GM21526 (cell line): ENCODE data around the gene AGRN.
"Not testable (repeated sequence)": the region's sequence is repeated elsewhere in the genome, so short reads cannot be mapped to it uniquely, and the experiment has no call there.

Experiments
- ATAC-seq: cut with Tn5 transposase; IDR thresholded peaks from one replicate; pipeline ENCODE4 v1.9.1; 2021; ENCODE audit warnings: moderate library complexity; ENCODE audit not compliant: unreplicated experiment, low FRiP score

The AGRN gene

DNA sequence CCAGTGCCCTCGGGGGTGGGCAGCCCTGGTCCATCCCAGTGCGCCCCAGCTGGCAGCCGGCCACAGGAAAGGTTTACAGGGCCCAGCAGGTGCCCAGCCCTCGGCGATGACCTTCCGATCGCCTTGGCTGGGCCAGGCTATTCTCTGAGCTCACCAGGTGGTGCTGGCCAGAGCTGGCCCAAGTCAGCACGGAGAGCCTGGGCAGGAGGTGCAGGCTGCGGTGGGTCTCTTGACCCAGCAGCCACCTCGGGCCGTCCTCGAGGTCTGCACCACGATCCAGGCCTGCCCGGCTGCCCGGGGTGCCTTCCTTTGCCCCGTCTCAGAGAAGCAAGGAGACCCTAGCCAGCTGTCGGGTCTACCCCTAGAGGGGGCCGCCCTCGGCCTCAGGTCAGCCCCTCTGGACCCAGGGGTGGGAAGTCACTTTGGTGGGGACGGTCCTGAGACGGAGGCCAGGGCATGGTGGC is 38.4 kb upstream of the AGRN start:
- no peak for ATAC-seq

DNA sequence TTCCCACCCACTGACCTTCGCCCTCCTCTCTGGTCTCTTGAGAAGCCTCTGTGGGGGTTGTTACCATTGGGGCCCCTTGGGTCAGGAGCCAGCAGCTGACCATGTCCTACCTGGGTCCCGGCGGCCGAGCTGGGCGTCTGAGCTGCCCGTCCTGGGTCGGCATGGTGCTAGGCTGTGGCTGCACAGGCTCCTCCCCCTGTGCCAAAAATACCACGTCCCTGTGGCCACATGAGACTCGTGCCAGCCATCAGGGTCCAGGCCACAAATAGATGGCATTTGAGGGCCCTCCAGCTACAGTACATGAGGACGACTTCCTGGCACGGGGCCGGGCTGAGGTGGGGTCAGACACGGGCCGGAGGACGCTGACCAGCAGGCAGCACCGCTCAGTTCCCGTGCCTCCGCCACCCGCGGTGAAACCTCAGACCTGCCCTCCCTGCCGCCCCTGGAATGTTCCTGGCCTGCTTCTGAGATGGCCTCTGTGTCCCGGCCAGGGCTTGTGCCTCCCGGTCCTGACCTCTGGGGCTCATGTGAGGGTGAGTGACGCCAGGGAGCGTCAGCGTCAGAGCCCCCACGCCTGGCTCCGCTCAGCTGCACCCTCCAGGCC is 37.9 kb upstream of the AGRN start, which contains the start of gene PERM1:
Gene PERM1 (minus strand): TSS at position 139 of the 604 bp plus-strand sequence. CDS start 1,064 bp downstream, outside the sequence.
- ATAC-seq: no peak

DNA sequence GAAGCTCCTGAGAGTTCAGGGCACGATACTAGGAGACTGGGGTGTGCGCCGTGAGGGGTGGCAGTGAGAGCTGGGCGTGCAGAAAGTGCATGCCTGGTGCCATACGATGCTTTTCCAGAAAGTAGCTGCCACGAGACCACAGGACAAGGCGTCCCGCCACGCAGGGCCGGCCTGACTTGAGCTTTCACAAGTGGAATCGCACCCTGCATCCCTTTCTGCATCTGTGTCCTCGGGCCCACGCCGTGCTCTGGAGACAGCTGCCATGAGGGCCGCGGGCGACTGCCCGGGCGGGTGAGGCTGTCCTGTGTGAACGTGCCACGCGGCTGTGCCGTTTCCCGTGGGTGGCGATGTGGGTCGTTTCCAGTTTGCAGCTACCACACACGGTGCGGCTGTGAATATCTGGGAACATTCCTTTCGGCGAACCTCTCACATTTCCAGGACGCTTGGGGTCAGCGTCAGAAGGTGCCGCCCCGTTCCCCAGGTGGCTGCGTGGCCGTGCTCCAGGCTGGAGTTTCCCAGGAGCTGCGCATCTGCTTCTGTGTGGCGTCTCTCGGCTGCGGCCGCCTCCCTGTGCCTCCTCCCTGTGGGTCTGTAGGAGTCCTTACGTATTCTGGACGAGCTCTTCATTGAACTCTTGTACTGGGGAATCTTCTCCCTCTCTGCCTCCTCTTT is 37.0 kb upstream of the AGRN start:
- no peak for ATAC-seq

DNA sequence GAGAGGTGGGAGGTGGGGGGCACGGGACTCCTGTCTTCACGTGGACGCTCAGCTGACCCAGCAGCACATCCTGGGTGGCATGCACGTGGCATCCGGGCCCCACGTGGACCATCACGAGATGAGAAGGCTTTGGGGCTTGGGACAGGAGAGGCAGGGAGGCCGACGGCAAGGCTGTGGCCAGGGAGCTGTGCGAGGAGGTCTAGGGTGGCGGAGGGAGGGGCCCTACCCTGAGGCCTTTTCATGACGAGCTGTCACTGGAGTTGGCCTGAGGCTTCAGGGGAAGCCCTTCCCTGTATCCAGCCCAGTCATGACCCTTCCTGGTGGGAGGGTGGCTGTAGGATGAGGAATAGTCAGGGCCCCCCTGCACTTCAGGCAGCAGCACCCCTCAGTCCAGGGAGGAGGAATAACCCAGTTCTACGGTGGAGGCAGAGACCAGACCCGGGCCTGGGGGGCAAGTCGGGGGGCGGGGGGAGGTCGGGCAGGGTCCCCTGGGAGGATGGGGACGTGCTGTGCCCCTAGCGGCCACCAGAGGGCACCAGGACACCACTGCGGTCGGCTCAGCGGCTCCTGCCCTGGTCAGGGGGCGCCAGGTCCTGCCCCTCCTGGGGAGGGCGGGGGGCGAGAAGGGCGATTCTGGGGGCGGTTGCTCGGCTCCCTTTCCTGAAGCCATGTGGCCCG is 36.0 kb upstream of the AGRN start:
- ATAC-seq: no peak

DNA sequence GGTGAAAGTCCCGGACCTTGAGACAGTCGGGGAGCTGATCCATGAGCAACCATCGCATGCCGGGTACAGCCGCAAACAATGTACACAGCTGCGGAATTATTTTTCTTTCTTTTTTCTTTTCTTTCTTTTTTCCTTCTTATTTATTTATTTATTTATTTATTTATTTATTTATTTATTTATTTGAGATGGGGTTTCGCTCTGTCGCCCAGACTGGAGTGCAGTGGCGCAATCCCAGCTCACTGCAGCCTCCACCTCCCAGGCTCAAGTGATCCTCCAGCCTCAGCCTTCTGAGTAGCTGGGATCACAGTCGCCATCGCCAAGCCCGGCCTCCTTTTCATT is 35.5 kb upstream of the AGRN start:
- no peak for ATAC-seq

DNA sequence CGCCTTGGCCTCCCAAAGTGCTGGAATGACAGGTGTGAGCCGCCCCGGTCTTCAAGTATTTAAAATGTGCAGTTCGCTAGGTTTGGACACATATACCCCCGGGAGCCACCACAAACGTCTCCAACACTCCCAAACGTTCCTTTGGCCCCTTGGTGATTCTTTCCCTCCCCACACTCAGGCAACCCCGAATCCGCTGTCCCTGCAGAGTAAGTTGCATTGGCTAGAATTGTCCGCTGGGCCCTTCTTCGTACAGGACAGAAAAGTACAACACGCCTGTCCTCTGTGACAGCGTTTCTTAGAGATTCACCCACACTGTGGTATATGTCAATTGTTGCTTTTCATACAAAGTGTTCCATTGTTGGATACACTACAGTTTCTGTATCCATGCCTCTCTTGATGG is 34.8 kb upstream of the AGRN start:
- ATAC-seq: no peak

DNA sequence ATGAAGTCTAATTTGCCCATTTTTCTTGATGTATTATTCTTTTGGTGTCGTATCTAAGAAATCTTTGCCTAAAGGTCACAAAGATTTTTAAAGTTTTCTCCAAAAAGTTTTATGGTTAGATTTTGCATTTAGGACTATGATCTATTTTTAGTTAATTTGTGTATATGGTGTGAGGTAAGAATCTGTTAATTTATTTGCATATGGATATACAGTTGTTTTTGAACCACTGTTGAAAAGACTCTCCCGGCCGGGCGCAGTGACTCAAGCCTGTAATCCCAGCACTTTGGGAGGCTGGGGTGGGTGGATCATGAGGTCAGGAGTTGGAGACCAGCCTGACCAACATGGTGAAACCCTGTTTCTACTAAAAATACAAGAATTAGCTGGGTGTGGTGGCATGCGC is 31.9 kb upstream of the AGRN start:
- not testable (repeated sequence) for ATAC-seq

DNA sequence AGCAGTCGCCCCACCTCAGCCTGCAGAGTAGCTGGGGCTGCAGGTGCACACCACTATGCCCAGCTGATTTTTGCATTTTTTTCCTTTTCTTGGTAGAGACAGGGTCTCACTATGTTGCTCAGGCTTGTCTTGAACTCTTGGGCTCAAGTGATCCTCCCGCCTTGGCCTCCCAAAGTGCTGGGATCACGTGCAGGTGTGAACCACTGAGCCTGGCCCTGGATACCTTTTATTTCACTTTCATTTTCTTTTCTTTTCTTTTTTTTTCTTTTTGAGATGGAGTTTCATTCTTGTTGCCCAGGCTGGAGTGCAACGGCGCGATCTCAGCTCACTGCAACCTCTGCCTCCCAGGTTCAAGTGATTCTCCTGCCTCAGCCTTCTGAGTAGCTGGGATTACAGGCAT is 28.6 kb upstream of the AGRN start:
- ATAC-seq: not testable (repeated sequence)

DNA sequence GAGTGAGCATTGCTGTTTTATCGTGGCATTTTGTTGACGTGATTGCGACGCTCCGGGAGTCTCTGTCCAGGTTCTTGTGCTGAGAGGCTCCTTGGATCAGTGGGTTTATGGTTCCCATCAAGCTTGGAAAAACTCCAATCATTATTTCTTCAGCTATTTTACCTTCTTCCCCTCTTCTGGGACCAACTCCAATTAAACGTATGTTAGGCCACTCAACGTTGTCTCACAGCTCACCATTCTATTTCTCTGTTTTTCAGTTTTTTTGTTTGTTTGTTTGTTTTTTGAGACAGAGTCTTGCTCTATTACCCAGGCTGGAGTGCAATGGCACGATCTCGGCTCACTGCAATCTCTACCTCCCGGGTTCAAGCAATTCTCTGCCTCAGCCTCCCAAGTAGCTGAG is 28.0 kb upstream of the AGRN start:
- ATAC-seq: no peak

DNA sequence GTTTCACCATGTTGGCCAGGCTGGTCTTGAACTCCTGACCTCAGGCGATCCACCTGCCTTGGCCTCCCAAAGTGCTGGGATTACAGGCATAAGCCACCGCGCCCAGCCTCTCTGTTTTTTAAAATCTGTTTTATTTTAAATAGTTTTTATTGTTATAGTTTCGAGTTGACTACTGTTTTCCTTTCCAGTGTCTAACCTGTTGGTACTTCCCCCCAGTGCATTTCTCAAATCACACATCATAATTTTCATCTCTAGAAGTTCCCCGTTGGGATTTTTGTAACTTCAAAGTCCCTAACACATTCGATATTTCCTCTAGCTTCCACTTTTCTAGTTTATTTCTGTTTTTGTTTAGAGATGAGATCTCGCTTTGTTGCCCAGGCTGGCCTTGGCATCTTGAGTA is 27.6 kb upstream of the AGRN start:
- no peak for ATAC-seq

DNA sequence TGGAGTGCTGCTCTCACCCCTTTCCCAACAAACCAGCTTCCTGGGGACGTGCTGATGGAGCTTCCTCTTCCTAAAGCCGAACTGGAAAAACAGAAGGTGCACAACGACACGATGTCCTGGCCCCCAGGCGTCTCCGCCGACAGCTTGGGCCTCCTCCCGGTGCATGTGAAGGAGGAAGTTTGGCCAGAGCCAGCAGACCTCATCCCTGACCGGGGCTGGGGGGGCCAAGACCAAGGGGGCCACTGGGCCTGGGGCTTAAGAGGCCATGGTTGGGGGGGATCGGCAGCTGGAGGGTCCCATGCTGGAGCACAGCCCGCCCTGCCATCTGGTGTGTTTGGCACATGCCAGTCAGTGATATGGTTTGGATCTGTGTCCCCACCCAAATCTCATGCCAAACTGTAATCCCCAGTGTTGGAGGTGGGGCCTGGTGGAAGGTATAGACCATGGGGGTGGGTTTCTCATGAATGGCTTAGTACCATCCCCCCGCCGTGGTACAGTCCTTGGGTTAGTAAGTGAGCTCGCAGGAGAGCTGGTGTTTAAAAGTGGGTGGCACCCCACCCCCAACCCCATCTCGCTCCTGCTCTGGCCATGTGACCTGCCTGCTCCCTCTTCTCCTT is 26.4 kb upstream of the AGRN start:
- no peak for ATAC-seq

DNA sequence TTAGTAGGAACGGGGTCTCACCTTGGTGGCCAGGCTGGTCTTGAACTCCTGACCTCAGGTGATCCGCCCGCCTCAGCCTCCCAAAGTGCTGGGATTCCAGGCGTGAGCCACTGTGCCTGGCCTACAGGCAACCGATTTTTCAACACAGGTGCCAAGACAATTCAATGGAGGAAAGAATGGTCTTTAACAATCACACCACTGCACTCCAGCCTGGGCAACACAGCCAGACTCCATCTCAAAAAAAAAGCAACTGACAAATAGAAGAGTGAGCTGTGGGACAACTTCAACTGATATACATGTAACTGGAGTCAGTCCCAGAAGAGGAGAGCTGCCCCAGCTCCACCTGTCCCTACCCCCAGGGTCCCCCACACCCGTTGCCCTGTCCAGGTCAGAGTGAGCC is 25.4 kb upstream of the AGRN start:
- ATAC-seq: not testable (repeated sequence)

DNA sequence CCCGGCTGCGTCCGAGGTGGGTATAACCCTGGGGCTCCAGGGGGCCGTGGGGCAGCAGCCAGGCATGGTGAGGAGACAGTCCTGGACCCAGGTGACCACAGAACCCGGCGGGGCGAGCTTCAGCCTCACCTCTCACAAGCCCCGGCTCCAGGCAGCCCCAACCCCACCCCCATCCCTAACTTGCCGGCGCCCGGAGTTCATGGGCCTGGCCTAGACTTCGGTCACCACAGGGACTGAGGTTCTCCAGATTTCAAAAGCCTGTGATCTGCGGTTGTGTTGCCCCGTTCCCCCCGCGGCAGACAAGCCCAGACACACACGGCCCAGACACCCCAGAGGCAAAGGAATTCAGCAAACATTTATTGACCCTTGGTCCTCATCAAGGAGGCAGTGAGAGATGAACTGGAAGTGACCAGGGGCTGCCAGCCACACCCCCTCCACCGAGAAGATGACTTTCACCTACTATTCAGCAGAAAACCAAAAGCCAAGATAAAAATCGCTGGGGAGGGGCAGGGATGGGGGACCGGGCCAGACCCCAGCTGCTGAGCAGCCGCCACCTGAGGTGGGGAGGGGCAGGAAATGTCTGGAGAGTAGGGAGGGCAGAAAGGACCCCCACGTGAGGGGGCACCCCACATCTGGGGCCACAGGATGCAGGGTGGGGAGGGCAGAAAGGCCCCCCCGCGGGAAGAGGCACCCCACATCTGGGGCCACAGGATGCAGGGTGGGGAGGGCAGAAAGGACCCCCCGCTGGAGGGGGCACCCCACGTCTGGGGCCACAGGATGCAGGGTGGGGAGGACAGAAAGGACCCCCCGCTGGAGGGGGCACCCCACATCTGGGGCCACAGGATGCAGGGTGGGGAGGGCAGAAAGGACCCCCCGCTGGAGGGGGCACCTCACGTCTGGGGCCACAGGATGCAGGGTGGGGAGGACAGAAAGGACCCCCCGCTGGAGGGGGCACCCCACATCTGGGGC is 24.0 kb upstream of the AGRN start:
- no peak for ATAC-seq

DNA sequence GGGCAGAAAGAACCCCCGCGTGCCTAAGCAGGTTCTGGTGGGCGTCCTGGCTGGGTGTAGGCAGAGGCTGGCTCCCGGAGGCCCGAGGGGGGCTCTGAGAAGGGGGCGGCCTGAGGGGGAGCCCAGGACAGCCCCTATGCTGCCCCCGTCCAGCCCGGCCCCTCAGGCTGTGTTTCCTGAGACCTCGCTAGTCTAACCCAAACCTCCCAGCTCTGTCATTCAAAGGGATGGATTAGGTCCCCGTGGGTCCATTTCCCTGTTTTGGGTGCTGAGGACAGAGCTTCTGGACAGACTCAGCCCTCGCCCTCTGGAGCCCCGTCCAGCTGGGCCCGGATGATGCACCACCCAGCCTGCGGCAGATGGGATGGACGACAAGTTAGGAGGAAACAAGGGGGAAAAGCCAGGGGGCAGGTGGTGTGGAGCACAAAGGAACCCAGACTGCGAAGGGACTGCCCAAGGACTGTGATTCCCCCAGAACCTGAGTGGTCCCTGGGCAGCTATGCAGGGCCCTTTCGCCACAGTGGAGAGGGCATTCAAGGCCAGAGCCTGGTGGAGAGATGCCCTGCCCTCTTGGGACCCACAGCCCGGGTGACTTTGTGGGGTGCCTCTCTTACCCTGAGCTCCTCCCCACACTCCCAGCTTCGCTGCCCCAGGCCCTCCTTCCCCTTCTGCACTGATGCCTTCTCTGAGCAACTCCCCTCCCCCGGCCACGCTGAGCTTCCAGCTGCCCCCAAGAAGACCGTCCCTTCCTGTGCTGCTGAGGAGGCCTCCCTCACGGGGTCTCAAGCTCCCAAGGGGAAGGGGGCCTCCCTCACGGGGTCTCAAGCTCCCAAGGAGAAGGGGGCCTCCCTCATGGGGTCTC is 22.8 kb upstream of the AGRN start:
- ATAC-seq: no peak

DNA sequence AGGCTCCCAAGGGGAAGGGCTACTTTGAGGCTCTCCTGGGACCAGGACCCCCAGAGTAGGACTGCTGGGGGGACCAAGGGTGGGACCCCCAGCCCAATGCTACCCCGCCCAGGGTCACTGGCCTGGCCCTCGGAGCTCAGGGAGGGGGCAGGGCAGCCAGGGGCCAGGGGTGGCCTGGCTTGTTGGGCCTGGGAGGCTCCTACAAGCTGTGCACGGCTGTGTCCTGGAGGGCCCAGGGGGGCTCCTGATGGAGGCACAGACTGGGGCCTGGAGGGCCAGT is 22.3 kb upstream of the AGRN start:
- no peak for ATAC-seq

DNA sequence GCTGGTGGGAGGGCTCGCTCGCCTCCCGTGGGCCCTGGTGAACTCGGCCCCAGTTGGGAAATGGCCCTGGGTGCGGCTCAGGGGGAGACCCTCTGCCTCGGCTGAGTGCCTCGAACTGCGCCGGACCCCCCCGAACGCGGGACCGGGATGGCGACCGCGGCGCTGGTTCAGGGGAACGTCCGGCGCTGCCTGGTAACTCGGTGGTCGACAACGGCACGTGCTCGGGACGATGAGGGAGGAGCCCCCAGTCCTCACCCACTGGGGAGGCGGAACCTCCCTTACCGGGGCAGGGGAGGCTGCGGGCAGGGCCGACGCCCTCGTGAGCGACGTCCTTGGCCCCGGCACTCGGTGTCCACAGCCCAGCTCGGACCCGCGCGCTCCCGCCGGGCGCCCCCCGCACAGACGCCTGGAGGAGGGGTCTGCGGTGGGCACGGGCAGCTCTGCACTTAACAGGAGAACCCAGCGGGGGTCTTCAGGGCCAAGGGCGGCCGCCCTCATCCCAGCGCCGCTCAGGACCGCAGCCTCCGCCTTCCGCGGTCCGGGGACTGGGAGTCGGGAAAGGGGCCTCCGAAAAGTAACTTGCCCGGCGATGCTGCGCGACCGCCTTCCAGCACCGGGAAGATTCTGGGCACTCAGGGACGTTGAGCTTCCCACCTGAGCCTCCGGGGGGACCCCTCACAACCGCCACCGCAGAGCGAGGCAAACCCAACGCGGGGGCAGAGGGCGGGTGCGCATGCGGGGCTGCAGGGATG is 21.8 kb upstream of the AGRN start:
- ATAC-seq: no peak

DNA sequence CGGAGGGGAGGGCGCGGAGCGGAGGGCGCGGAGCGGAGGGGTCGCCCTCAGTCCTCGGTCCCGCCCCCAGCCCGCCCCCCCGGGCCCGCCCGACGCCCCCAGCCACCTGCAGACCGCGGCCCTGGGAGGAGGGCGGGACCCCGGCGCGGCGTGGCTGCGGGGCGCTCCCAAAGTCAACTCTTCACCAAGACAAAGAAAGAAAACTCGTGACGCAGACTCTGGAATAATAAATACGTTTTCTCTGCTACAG is 21.2 kb upstream of the AGRN start:
- no peak for ATAC-seq

DNA sequence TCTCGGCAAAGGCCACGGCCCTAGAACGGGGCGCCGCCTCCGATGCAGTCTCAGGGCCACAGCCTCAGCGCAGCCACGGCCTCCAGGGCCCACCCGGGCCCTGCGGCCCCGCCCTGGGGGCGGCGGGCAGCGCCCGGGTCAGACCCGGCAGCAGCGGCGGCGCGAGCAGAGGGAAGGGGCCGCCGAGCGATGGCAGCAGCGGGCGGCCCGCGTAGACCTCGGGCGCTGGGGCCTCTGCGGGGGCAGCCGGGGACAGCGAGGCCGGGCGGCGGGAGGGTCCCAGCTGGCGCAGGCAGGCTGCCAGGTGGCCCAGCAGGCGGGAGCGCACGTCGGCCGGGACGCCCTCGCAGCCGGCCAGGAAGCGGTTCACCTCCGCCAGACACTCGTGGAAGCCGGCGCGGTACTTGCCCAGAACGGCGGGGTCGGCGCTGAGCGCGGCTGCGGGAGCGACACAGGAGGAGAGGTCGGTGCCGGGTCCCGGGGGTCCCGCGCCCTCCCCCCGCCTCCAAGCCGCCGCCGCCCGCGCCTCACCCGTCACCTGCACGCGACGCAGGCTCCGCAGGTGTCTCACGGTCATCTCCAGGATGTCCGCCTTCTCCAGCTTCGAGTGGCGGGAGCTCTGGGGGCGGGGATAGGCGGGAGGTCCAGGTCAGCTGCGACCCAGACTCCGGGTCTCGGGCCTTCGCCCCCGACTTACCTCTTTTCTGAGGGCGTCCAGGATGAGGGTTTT is 20.8 kb upstream of the AGRN start:
- ATAC-seq: no peak
